ENCODE measurements around the gene ALOXE3.
A peak's percentile ranks its signal among the peaks of the same experiment; 100 is the strongest.

- TF ChIP-seq CREB1 (CRISPR knock-in tag; IDR thresholded peaks at IDR 0.05; ENCODE audit: low read depth) (0 out of 2 replicates have a peak, but pooled peaks have one; percentile 29), EZH2 (IDR thresholded peaks at IDR 0.05; ENCODE audit: low read depth, unreplicated experiment) (no peak), CTCF (conservative IDR thresholded peaks at IDR 0.05; ENCODE audit: low read depth in 2 of 2) (peak; percentile 70 to 95), EZH2phosphoT487 (IDR thresholded peaks at IDR 0.05; ENCODE audit: unreplicated experiment) (no peak), POLR2AphosphoS5 (IDR thresholded peaks at IDR 0.05; ENCODE audit: low read depth) (peak; percentile 71), REST (IDR thresholded peaks at IDR 0.05; ENCODE audit: unreplicated experiment) (no peak), JUNB (IDR thresholded peaks at IDR 0.05; ENCODE audit: unreplicated experiment) (no peak), ZNF114 (CRISPR knock-in tag; IDR thresholded peaks at IDR 0.05) (no peak)
Observed at GRCh38 chr17:8079291-8080207, 38.8 kb downstream of the ALOXE3 start.

Data from GM23338 (cell line).